GM19099 (cell line): ENCODE data around the gene ACACA.

Experiments
- POLR2A ChIP-seq: IDR thresholded peaks from 3 replicates; pipeline ENCODE4 v1.6.1; 2011; ENCODE audit warnings: low read depth; ENCODE audit not compliant: insufficient read length; ENCODE audit errors: extremely low read depth

The ACACA gene

GRCh38 chr17:37051381-37051780 lies 355.3 kb downstream of the ACACA start:
- no peak for TF ChIP-seq POLR2A

- TF ChIP-seq POLR2A = no peak
Measured at GRCh38 chr17:37050920-37051319, 355.7 kb downstream of the ACACA start.

- no peak for TF ChIP-seq POLR2A
Measured at GRCh38 chr17:37048811-37049210, 357.8 kb downstream of the ACACA start.

- no peak for TF ChIP-seq POLR2A
Measured at GRCh38 chr17:37047631-37048104, 359.0 kb downstream of the ACACA start.

- no peak for TF ChIP-seq POLR2A
Measured at GRCh38 chr17:37045351-37045922, 361.2 kb downstream of the ACACA start.

GRCh38 chr17:37043201-37043600 lies 363.4 kb downstream of the ACACA start:
- TF ChIP-seq POLR2A = no peak

GRCh38 chr17:37041932-37042331 lies 364.7 kb downstream of the ACACA start:
- no peak for TF ChIP-seq POLR2A

- TF ChIP-seq POLR2A = no peak
Measured at GRCh38 chr17:37039269-37039668, 367.4 kb downstream of the ACACA start.

- TF ChIP-seq POLR2A = no peak
Measured at GRCh38 chr17:37037590-37038155, 369.0 kb downstream of the ACACA start.
